HFF-Myc (cell line): Measurements from ENCODE around the gene CEP70.

Experiments
- DNase-seq: peaks from one replicate; pipeline ENCODE4 v3.0.0-alpha.2; 2011; ENCODE audit warnings: low read depth; ENCODE audit errors: extremely low read depth
- H3K4me3 ChIP-seq: replicated peaks from 2 replicates; pipeline ENCODE4 v1.5.1; 2011; ENCODE audit warnings: low read depth, mild to moderate bottlenecking, control low read depth, low read length
- CTCF ChIP-seq: IDR thresholded peaks from 2 replicates; pipeline ENCODE4 v1.5.1; 2012; ENCODE audit warnings: mild to moderate bottlenecking, low read depth, low read length, control low read depth; ENCODE audit errors: missing control alignments

The CEP70 gene

GRCh38 chr3:138594150-138594934 lies at the start of gene CEP70:
Gene CEP70, minus strand, starts transcription at chr3:138594260. Its CDS starts 21,333 bp downstream, at chr3:138572927.
- peak within 1 kb of the TSS; percentile 77 for H3K4me3 ChIP-seq
- DNase-seq: peak; percentile 81
- peak; percentile 79 for TF ChIP-seq CTCF

GRCh38 chr3:138642927-138643253 lies 48.8 kb upstream of the CEP70 start:
- DNase-seq: no peak
- TF ChIP-seq CTCF: no peak
- no peak overlapping the region for H3K4me3 ChIP-seq

- no peak for TF ChIP-seq CTCF
- DNase-seq: no peak
- H3K4me3 ChIP-seq: no peak overlapping the region
These were observed 48.3 kb upstream of the CEP70 start for GRCh38 chr3:138642226-138642926.

GRCh38 chr3:138640537-138640936 lies 46.5 kb upstream of the CEP70 start:
- H3K4me3 ChIP-seq: no peak overlapping the region
- no peak for DNase-seq
- TF ChIP-seq CTCF: no peak

GRCh38 chr3:138638641-138639040 lies 44.6 kb upstream of the CEP70 start:
- no peak overlapping the region for H3K4me3 ChIP-seq
- DNase-seq: peak; percentile 19
- TF ChIP-seq CTCF: no peak

- no peak for TF ChIP-seq CTCF
- no peak for DNase-seq
- H3K4me3 ChIP-seq: no peak overlapping the region
These were observed 35.5 kb upstream of the CEP70 start for GRCh38 chr3:138629526-138629925.
